K562 (cell line): ENCODE results near the gene TMC5. TPM values are rescaled to one million over a fixed set of nuclear protein-coding genes. Genes with fewer than 3 reads are reported as not detected.

Experiments used
- BHLHE40 ChIP-seq: IDR thresholded peaks from 2 replicates; pipeline ENCODE4 v1.6.1; 2011; ENCODE audit warnings: low read length, improper control_type of control experiment
- DDX20 ChIP-seq: fragments of 450-650 bp; IDR thresholded peaks from 2 replicates; pipeline ENCODE4 v1.6.1; 2016; ENCODE audit warnings: missing genetic modification characterization, low read depth, mild to moderate bottlenecking, missing compliant biosample characterization, moderate library complexity
- EP300 ChIP-seq: IDR thresholded peaks from 2 replicates; pipeline ENCODE4 v1.6.1; 2012; ENCODE audit warnings: low read length, improper control_type of control experiment
- ILK ChIP-seq: fragments of 450-650 bp; IDR thresholded peaks from 2 replicates; pipeline ENCODE4 v1.6.1; 2016; ENCODE audit warnings: missing genetic modification characterization, low read depth, mild to moderate bottlenecking, missing compliant biosample characterization, moderate library complexity, borderline replicate concordance
- NCOR1 ChIP-seq: fragments of 450-650 bp; IDR thresholded peaks from 2 replicates; pipeline ENCODE4 v1.6.1; 2016; ENCODE audit warnings: mild to moderate bottlenecking, moderate library complexity
- PHF8 ChIP-seq: fragments of 200-600 bp; sonication (generic); IDR thresholded peaks from 2 replicates; pipeline ENCODE4 v1.6.1; 2012; ENCODE audit warnings: mixed run types, mild to moderate bottlenecking, inconsistent platforms, low read length, moderate library complexity, borderline replicate concordance
- POU5F1 ChIP-seq: fragments of 150-350 bp; IDR thresholded peaks from 2 replicates; pipeline ENCODE4 v1.6.1; 2014; ENCODE audit warnings: borderline replicate concordance, low read length, low read depth, mild to moderate bottlenecking; ENCODE audit not compliant: partially characterized antibody
- SMARCE1 ChIP-seq: fragments of 450-650 bp; IDR thresholded peaks from 2 replicates; pipeline ENCODE4 v1.7.1; 2016; ENCODE audit warnings: mild to moderate bottlenecking
- TEAD1 ChIP-seq, 2 experiments: fragments of 450-650 bp in 1 of 2; sonication (generic) in 1 of 2; formaldehyde crosslinking; IDR thresholded peaks; 2 replicates each; pipeline versions ENCODE4 v1.4.0 to v1.8.0; 2020 to 2022; ENCODE audit warnings: mild to moderate bottlenecking in 2 of 2, missing genetic modification reagents in 1 of 2
- TEAD4 ChIP-seq, 2 experiments: sonication (generic) in 1 of 2; formaldehyde crosslinking in 1 of 2; IDR thresholded peaks; 2 replicates each; pipeline versions ENCODE4 v1.6.1 to v1.8.0; 2012 to 2022; ENCODE audit warnings: borderline replicate concordance in 1 of 2, inconsistent platforms in 1 of 2, low read length in 1 of 2, mild to moderate bottlenecking in 1 of 2, missing genetic modification reagents in 1 of 2
- ZBTB9 ChIP-seq: fragments of 450-650 bp; formaldehyde crosslinking; IDR thresholded peaks from 2 replicates; pipeline ENCODE4 v1.4.0; 2020; ENCODE audit warnings: mild to moderate bottlenecking, moderate library complexity
- ZFX ChIP-seq: sonication (generic); formaldehyde crosslinking; IDR thresholded peaks from 2 replicates; pipeline ENCODE4 v1.8.0; 2022; ENCODE audit warnings: mild to moderate bottlenecking, missing genetic modification reagents, moderate library complexity
- ZNF146 ChIP-seq: IDR thresholded peaks from one replicate; pipeline ENCODE4 v1.6.1; 2018; ENCODE audit warnings: missing compliant biosample characterization; ENCODE audit not compliant: unreplicated experiment
- ZNF561 ChIP-seq: fragments of 450-650 bp; formaldehyde crosslinking; conservative IDR thresholded peaks from 2 replicates; pipeline ENCODE4 v1.4.0; 2020; ENCODE audit warnings: mild to moderate bottlenecking, moderate library complexity
- ZNF696 ChIP-seq: fragments of 250-450 bp; sonication (Bioruptor Pico); conservative IDR thresholded peaks from 2 replicates; pipeline ENCODE4 v1.4.0; 2020; ENCODE audit warnings: mild to moderate bottlenecking, moderate library complexity
- ZNF77 ChIP-seq: fragments of 250-450 bp; sonication (Bioruptor Pico); IDR thresholded peaks from 2 replicates; pipeline ENCODE4 v1.5.0; 2020
- ZNF785 ChIP-seq: fragments of 250-450 bp; sonication (Bioruptor Pico); IDR thresholded peaks from 2 replicates; pipeline ENCODE4 v1.4.0; 2020; ENCODE audit warnings: mild to moderate bottlenecking
- polyA plus RNA-seq, 8 experiments: library from polyadenylated mRNA; depleted of rRNA in 4 of 8; stranded (reverse) in 5 of 8; unstranded in 3 of 8; fragments of >200 nt; fragmentation: Nextera tagmentation in 2 of 8; fragmentation: Illumina TruSeq in 1 of 8; extraction: Ambion mirVana in 2 of 8; extraction: Trizol in 1 of 8; gene quantifications; 2 replicates each; pipeline versions ENCODE4 v1.2.1 to v1.2.3, GENCODE V29; 2011 to 2014; ENCODE audit warnings: inconsistent platforms in 1 of 8, missing spikeins in 1 of 8
- total RNA-seq, 7 experiments: library from RNA; depleted of rRNA in 6 of 7; stranded (reverse); fragments of >200 nt in 6 of 7; fragmentation: Illumina TruSeq in 2 of 7; extraction: Trizol in 2 of 7; gene quantifications; 2 replicates each; pipeline versions ENCODE4 v1.2.1 to v1.2.3, GENCODE V29; 2011 to 2021; ENCODE audit warnings: low replicate concordance in 1 of 7
- TF ChIP-seq, protein P1 (sequence below): fragments of 450-650 bp; IDR thresholded peaks from 2 replicates; pipeline ENCODE4 v1.6.1; 2014; ENCODE audit warnings: low read depth, mild to moderate bottlenecking, moderate library complexity, borderline replicate concordance
- TF ChIP-seq, protein P2 (sequence below): fragments of 200-800 bp; sonication (Bioruptor generic); IDR thresholded peaks from 2 replicates; pipeline ENCODE4 v1.6.1; 2017; ENCODE audit warnings: missing genetic modification characterization, missing compliant biosample characterization
- TF ChIP-seq, protein P3 (sequence below): fragments of 250-450 bp; sonication (Bioruptor Pico); IDR thresholded peaks from 2 replicates; pipeline ENCODE4 v1.4.0; 2020; ENCODE audit warnings: mild to moderate bottlenecking

TMC5 gene
- total and polyA plus RNA-seq, 9 of the 15 experiments (the other 6 are each of a cell fraction or from before 2014, with no cell fraction given) = 0.83 to 2.6 (median 1.6) TPM

DNA sequence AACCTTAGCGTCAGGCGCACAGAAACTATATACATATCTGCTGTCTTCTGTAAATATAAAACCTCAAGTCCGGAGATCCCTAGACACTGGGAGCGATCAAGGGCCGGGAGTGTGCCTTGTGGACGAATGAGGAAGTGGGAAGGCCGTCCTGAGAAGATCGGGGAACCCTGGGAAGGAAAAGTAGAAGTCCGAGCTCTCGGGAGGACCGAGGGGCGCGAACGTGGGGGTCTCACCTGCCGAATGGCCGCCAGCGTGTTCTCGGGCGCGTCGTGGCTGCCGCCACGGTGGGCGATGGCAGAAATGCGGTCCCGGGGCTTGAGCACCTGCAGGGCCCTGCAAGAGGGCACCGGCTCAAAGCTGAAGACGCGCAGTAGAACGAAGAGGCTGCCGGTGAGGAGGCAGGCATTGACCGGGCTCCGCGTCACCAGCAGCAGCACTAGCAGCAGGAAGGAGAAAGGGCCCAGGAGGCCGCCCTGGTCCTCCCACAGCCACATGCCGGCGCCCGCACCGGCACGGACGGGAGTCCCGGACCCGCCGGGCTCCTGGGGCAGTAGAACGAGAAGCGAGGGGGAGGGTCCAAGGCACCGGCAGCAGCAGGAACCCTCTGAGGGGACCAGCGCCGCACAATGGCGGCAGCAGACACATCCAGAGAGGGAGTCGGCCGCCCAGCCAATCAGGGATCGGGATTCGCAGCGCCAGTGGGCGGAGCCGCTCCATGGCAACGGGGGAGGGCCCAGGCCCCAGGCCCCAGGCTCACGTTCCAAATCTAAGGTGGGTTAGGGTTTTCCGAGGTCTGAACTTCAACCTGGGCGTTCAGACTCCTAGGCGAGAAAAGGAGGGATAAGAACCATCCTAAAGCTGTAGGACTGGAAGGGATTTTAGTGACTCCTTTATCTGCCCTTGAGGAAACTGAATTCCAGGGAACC is 104.1 kb downstream of the TMC5 start, which contains the start of gene GDE1 (continued):
- TF ChIP-seq ZNF696 (CRISPR knock-in tag) (no peak), ZNF146 (CRISPR knock-in tag) (no peak), TEAD4 (IDR thresholded peaks at IDR 0.05; ENCODE audit: low read length) (no peak), TEAD4 (CRISPR knock-in tag; IDR thresholded peaks at IDR 0.05; ENCODE audit: borderline replicate concordance) (no peak), ZNF785 (CRISPR knock-in tag) (no peak), BHLHE40 (peak; percentile 76), DDX20 (tag) (no peak), TEAD1 (CRISPR knock-in tag; IDR thresholded peaks at IDR 0.05) (peak; percentile 32 to 65; a peak in 1 of 4 replicates), PHF8 (peak; percentile 78; the same call in 1 of the 2 replicates), EP300 (no peak), ZBTB9 (CRISPR knock-in tag) (no peak), POU5F1 (no peak), ZFX (CRISPR knock-in tag) (peak; percentile 81), ZNF77 (CRISPR knock-in tag) (no peak), ZNF561 (CRISPR knock-in tag) (no peak), SMARCE1 (no peak), ILK (tag) (no peak), NCOR1 (no peak)
- TF ChIP-seq, protein P1, sequence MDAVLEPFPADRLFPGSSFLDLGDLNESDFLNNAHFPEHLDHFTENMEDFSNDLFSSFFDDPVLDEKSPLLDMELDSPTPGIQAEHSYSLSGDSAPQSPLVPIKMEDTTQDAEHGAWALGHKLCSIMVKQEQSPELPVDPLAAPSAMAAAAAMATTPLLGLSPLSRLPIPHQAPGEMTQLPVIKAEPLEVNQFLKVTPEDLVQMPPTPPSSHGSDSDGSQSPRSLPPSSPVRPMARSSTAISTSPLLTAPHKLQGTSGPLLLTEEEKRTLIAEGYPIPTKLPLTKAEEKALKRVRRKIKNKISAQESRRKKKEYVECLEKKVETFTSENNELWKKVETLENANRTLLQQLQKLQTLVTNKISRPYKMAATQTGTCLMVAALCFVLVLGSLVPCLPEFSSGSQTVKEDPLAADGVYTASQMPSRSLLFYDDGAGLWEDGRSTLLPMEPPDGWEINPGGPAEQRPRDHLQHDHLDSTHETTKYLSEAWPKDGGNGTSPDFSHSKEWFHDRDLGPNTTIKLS = no peak
- TF ChIP-seq, protein P2, sequence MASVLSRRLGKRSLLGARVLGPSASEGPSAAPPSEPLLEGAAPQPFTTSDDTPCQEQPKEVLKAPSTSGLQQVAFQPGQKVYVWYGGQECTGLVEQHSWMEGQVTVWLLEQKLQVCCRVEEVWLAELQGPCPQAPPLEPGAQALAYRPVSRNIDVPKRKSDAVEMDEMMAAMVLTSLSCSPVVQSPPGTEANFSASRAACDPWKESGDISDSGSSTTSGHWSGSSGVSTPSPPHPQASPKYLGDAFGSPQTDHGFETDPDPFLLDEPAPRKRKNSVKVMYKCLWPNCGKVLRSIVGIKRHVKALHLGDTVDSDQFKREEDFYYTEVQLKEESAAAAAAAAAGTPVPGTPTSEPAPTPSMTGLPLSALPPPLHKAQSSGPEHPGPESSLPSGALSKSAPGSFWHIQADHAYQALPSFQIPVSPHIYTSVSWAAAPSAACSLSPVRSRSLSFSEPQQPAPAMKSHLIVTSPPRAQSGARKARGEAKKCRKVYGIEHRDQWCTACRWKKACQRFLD = no peak
- TF ChIP-seq, protein P3, sequence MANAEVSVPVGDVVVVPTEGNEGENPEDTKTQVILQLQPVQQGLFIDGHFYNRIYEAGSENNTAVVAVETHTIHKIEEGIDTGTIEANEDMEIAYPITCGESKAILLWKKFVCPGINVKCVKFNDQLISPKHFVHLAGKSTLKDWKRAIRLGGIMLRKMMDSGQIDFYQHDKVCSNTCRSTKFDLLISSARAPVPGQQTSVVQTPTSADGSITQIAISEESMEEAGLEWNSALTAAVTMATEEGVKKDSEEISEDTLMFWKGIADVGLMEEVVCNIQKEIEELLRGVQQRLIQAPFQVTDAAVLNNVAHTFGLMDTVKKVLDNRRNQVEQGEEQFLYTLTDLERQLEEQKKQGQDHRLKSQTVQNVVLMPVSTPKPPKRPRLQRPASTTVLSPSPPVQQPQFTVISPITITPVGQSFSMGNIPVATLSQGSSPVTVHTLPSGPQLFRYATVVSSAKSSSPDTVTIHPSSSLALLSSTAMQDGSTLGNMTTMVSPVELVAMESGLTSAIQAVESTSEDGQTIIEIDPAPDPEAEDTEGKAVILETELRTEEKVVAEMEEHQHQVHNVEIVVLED = 0 out of 2 replicates have a peak, but pooled peaks have one; percentile 9
